WERI-Rb-1 (cell line): ENCODE data around the gene EEF1G.
A peak's percentile ranks its signal among the peaks of the same experiment; 100 is the strongest.
"Not testable (repeated sequence)": the region's sequence is repeated elsewhere in the genome, so short reads cannot be mapped to it uniquely, and the experiment has no call there.

Experiments used
- DNase-seq: peaks from one replicate; pipeline ENCODE4 v3.0.0-alpha.2; 2020
- H3K27ac ChIP-seq: fragments of 250-450 bp; sonication (Bioruptor Pico); 2 replicates; pipeline ENCODE4 v1.5.1; 2020; ENCODE audit warnings: mild to moderate bottlenecking, moderate library complexity
- H3K27me3 ChIP-seq: fragments of 250-450 bp; sonication (Bioruptor Pico); 2 replicates; pipeline ENCODE4 v1.5.1; 2021; ENCODE audit warnings: mild to moderate bottlenecking, low read depth, moderate library complexity; ENCODE audit not compliant: insufficient read depth, severe bottlenecking
- H3K36me3 ChIP-seq: fragments of 250-450 bp; sonication (Bioruptor Pico); 2 replicates; pipeline ENCODE4 v1.5.1; 2020; ENCODE audit warnings: mild to moderate bottlenecking, moderate library complexity
- H3K4me3 ChIP-seq: 2 replicates; pipeline ENCODE4 v1.5.1; 2011; ENCODE audit warnings: low read depth, mild to moderate bottlenecking, control low read depth, low read length
- H3K9me3 ChIP-seq: fragments of 250-450 bp; sonication (Bioruptor Pico); 2 replicates; pipeline ENCODE4 v1.5.1; 2021; ENCODE audit warnings: mild to moderate bottlenecking, moderate library complexity; ENCODE audit not compliant: severe bottlenecking
- CTCF ChIP-seq: IDR thresholded peaks from 2 replicates; pipeline ENCODE4 v1.5.1; 2011; ENCODE audit warnings: low read depth, mild to moderate bottlenecking, control low read depth, inconsistent platforms, low read length

The EEF1G gene

DNA sequence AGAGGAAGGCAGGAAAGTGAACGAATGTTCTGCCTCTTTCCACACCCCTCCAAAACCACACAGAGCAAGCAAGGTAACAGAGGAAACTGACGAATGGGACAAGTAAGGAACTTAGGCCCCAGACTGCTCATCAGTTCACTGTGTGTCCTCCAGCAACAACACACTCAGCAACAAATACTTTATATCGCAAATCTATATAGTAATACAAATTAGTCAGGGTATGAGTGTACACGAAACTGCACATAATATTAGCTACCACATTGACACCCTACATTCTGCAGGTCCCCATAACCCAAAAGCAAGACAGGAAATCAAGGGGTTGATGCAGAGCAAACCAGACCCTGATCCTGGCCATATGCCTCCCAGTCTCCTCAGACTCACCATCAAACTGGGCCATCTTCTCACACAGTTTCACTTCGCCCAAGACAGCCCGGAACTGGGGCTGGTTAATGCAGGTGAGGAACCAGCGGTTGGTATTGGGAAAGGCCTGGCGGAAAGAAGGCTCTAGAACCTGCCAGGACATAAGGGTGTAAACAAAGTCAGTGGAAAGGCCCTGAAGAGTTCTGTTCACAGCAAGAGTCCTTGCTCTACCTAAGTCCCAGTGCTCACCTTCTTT, 6.6 kb downstream of the EEF1G start:
- Histone ChIP-seq H3K27me3 (no peaks in the 10 kb centered on the region), H3K9me3 (no peaks in the 10 kb centered on the region), H3K27ac (no peak overlapping the region), H3K36me3 (peaks cover 93% of the 10 kb centered on the region), H3K4me3 (no peak overlapping the region)
- no peak for TF ChIP-seq CTCF
- DNase-seq: no peak

GRCh38 chr11:62566247-62566646, 7.4 kb downstream of the EEF1G start:
- DNase-seq: no peak
- Histone ChIP-seq H3K9me3 (no peaks in the 10 kb centered on the region), H3K4me3 (no peak overlapping the region), H3K27ac (no peak overlapping the region), H3K27me3 (no peaks in the 10 kb centered on the region), H3K36me3 (peaks cover 86% of the 10 kb centered on the region)
- no peak for TF ChIP-seq CTCF

- Histone ChIP-seq H3K9me3 (no peaks in the 10 kb centered on the region), H3K27me3 (no peaks in the 10 kb centered on the region), H3K4me3 (no peak overlapping the region), H3K36me3 (peaks cover 86% of the 10 kb centered on the region), H3K27ac (no peak overlapping the region)
- DNase-seq: no peak
- TF ChIP-seq CTCF: no peak
Observed at GRCh38 chr11:62565100-62565802, 8.4 kb downstream of the EEF1G start.

DNA sequence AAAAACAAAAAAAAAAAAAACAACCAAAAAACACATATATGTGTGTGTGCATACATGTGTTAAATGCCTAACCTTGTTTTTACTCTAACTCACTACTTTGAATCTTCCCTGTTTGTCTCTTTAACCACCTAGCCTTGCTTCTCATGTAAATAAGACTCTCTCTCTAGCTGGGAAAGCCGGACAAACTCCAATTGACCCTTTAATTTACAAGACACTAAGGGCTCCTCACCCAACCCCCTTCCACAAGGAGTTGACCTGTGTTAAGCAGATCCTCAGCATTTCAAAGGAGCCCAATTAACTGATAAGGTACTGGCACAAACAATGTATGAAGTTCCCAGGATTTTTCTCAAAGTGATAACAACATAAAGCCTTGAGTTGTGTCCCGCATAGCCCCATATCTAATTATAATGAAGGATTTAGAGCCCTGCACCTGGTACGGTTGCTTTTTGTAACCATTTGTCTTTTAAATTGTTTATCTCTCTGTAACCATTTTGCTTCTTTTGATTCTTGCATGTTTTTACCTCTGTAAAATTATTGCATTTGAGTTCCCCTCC, 11.9 kb downstream of the EEF1G start:
- H3K4me3 ChIP-seq, H3K27ac ChIP-seq, H3K27me3 ChIP-seq, H3K9me3 ChIP-seq, DNase-seq: not testable (repeated sequence)
- peaks cover 89% of the 10 kb centered on the region for H3K36me3 ChIP-seq

DNA sequence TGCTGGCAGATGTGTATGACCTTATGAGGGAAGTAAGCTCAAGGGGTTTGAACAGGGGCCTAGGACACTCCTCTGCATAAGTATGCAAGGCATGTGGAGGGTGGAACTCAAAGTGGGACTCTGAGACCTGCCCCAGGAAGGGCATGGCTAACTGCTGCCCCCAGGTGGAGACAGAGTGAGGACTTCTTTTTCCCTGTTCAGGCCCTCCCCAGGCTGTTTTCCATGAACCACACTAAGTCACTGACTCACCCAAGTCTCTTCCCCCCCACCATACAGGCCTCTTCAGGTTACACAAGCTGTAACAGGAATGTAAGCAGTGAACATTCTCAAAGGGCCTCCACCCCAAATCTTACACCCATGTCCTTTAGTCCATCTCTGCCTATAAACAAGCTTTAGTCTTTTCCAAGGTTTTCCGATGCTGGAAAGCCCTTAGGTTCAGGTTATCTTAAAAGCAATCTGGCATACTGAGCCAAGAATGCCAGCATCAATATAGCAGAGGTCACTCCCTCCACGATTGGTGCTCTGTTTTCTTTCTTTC, 13.1 kb downstream of the EEF1G start:
- H3K27me3 ChIP-seq: no peaks in the 10 kb centered on the region
- peaks cover 86% of the 10 kb centered on the region for H3K36me3 ChIP-seq
- peak; percentile 76 for DNase-seq
- no peak overlapping the region for H3K4me3 ChIP-seq
- peak; percentile 84 for TF ChIP-seq CTCF
- no peak overlapping the region for H3K27ac ChIP-seq
- H3K9me3 ChIP-seq: no peaks in the 10 kb centered on the region

- not testable (repeated sequence) for H3K27ac ChIP-seq, H3K4me3 ChIP-seq, DNase-seq, H3K27me3 ChIP-seq, H3K9me3 ChIP-seq
- H3K36me3 ChIP-seq: peaks cover 76% of the 10 kb centered on the region
Observed at GRCh38 chr11:62559626-62560025, 14.1 kb downstream of the EEF1G start.
